ENCODE data around the gene ATG7.
"Not testable (repeated sequence)": the region's sequence is repeated elsewhere in the genome, so short reads cannot be mapped to it uniquely, and the experiment has no call there.

Gene ATG7

GRCh38 chr3:11576453-11576852, 304.3 kb downstream of the ATG7 start:
- no peak for FAIRE-seq

GRCh38 chr3:11578169-11578568, 306.0 kb downstream of the ATG7 start:
- FAIRE-seq: no peak

- no peak for FAIRE-seq
Measured at GRCh38 chr3:11580645-11581044, 308.4 kb downstream of the ATG7 start.

GRCh38 chr3:11581237-11582190, 309.3 kb downstream of the ATG7 start:
- no peak for FAIRE-seq

- no peak for FAIRE-seq
Measured at GRCh38 chr3:11582191-11582968, 310.2 kb downstream of the ATG7 start.

- no peak for FAIRE-seq
Measured at GRCh38 chr3:11583235-11583634, 311.0 kb downstream of the ATG7 start.

GRCh38 chr3:11583638-11584046, 311.4 kb downstream of the ATG7 start:
- no peak for FAIRE-seq

- no peak for FAIRE-seq
Measured at GRCh38 chr3:11584570-11584969, 312.4 kb downstream of the ATG7 start.

- FAIRE-seq: no peak
Measured at GRCh38 chr3:11587766-11588165, 315.6 kb downstream of the ATG7 start.

- no peak for FAIRE-seq
Measured at GRCh38 chr3:11588338-11588737, 316.1 kb downstream of the ATG7 start.

GRCh38 chr3:11588755-11589154, 316.6 kb downstream of the ATG7 start:
- FAIRE-seq: no peak

GRCh38 chr3:11589706-11590105, 317.5 kb downstream of the ATG7 start:
- FAIRE-seq: no peak

- FAIRE-seq: no peak
Measured at GRCh38 chr3:11591002-11591355, 318.8 kb downstream of the ATG7 start.

GRCh38 chr3:11591391-11592282, 319.4 kb downstream of the ATG7 start:
- no peak for FAIRE-seq

- FAIRE-seq: no peak
Measured at GRCh38 chr3:11592445-11593298, 320.5 kb downstream of the ATG7 start.

GRCh38 chr3:11593318-11594034, 321.3 kb downstream of the ATG7 start:
- no peak for FAIRE-seq

- not testable (repeated sequence) for FAIRE-seq
Measured at GRCh38 chr3:11595024-11595423, 322.8 kb downstream of the ATG7 start.

GRCh38 chr3:11596387-11596786, 324.2 kb downstream of the ATG7 start:
- no peak for FAIRE-seq

GRCh38 chr3:11600501-11601282, 328.5 kb downstream of the ATG7 start:
- no peak for FAIRE-seq
